GM19397 (cell line): ENCODE measurements around the gene ABCB6.
"Not testable (repeated sequence)": the region's sequence is repeated elsewhere in the genome, so short reads cannot be mapped to it uniquely, and the experiment has no call there.

Source experiments
- ATAC-seq: cut with Tn5 transposase; IDR thresholded peaks from one replicate; pipeline ENCODE4 v1.9.1; 2021; ENCODE audit warnings: mild to moderate bottlenecking, moderate library complexity; ENCODE audit not compliant: unreplicated experiment

The ABCB6 gene

GRCh38 chr2:219214141-219214540, 4.6 kb downstream of the ABCB6 start:
- ATAC-seq = no peak

DNA sequence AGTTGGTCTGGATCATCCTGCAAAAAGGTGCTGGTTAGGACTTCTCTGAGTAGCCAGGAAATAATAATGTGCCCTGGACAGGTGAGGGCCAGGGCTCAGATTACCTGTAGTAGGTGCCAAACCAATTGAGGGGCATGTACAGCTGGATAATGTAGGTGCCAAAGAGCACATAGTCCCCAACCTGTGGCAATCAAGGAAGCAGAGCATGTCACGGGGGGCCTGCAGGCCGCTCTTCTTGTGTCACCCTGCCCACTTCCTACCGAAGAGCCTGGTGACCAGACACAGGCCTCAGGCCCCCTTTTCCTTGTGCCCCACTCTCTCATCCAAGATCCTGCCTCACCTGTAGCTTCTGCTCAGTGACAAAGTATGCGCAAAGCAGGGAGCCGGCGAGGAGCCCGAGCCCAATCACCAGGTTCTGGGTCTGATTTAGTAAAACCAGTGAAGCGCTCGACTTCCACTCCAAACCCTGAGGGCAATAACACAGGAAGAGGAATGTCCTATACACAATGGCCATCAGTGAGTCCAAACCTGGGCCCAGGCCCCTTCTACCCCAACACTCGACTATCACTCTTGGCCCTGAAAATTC, 5.2 kb downstream of the ABCB6 start:
- no peak for ATAC-seq

DNA sequence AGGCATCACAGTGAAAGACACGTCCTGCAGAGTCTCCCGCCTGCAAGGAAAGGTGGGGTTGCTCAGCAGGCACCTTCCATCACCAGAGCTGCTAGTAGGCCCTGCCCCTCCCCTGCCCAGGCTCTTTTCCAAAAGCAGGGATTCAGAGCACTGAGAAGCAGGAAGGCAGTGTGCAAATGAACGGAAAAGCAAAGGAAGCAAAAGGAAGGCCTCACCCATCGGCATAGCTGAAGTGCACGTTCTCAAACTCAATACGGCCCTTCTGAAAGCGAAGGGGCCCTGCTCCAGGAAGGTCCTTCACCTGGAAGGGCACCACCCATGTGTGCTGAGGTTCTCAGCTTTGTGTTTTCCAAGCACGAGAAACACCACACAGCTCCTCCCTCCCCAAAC, 5.7 kb downstream of the ABCB6 start:
- ATAC-seq = no peak

GRCh38 chr2:219210886-219211362, 7.8 kb downstream of the ABCB6 start:
- no peak for ATAC-seq

GRCh38 chr2:219210196-219210885, 8.4 kb downstream of the ABCB6 start:
- no peak for ATAC-seq

GRCh38 chr2:219209236-219210195, 9.2 kb downstream of the ABCB6 start:
- ATAC-seq = no peak

GRCh38 chr2:219207884-219208740, 10.6 kb downstream of the ABCB6 start:
- ATAC-seq = no peak

GRCh38 chr2:219207134-219207883, 11.4 kb downstream of the ABCB6 start:
- ATAC-seq = no peak

- ATAC-seq = peak; percentile 96
Measured at GRCh38 chr2:219206328-219207133, 12.2 kb downstream of the ABCB6 start, which contains the start of gene ZFAND2B. TSS of gene ZFAND2B (plus strand) at chr2:219206782. CDS start at chr2:219206988, 206 bp downstream.

DNA sequence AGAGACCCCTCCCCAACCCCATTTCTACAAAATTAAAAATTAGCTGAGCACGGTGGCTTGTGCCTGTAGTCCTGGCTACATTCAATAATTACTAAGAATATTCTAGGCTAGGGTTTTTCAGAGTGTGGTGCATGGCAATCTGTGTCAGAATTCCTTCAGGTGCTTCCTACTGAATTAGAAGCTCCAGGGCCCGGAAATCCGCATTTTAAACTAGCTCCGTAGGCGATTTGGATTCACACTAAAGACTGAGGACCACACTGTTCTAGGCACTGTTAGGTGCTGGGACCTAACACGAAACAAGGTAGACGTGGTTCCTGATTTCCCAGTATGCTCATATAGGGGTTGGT, 12.8 kb downstream of the ABCB6 start:
- no peak for ATAC-seq

DNA sequence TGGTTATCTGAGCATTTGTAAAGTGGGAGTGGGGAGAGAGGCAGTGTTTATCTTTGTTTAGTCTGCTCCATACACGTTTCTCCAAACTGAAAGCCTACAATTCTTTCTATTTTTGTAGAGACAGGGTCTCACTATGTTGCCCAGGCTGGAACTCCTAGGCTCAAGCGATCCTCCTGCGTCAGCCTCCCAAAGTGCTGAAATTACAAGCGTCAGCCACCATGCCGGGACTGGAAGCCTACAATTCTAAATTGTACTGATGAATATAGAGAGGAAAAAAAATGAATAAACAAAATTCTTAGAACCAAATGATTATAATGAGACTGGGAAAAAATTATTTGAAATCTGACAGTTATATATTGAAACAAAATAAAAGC, 13.6 kb downstream of the ABCB6 start:
- ATAC-seq = no peak

GRCh38 chr2:219204425-219205164, 14.2 kb downstream of the ABCB6 start:
- ATAC-seq = no peak

GRCh38 chr2:219201331-219201730, 17.4 kb downstream of the ABCB6 start:
- ATAC-seq = not testable (repeated sequence)

GRCh38 chr2:219200502-219201326, 18.0 kb downstream of the ABCB6 start:
- not testable (repeated sequence) for ATAC-seq

DNA sequence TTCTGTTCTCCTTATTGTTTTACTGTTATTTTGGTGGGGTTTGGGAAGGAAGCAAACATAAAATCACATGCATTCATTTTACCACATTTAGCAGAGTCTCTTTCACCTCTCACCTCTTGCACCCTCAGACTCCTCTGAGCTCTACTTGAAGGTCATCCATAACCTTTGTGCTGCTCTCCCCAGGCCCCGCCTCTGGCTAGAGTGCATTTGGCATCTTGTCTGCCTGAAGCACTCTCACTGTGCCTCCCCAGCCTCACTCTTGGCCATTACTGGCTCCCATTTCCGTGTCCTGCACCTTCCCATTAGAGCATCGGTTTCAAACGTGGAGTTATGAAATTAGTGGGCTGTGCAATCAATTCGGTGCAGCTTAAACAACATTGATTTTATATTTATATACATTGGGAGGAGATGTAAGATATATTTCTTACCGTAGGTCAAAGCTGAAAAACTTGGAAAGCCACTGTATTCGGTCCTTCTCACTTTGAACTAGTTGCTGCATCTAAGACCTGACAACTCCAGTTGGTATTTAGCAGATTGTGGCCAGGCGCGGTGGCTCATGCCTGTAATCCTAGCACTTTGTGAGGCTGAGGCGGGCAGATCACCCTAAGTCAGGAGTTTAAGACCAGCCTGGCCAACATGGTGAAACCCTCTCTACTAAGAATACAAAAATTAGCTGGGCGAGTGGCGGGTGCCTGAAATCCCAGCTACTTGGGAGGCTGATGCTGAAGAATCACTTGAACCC, 19.1 kb downstream of the ABCB6 start:
- no peak for ATAC-seq

DNA sequence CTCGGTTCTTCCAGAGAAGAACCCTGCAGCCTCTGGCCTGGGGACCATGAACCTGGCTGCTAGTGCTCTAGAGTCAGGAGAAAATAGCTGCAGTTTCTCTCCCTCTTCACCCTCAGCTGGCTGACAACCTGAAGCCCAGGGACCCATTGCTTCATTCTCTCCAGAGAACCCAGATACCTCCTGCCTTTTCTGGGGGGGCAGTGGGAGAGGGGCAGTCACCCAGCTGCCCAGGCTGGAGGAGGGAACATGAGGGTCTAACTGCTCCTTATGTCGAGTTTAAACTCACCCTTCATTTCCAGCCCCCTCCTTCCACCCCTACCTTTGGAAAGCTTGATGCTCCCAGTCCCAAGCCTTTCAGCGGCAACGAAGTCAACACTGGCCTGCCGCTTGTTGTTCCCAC, 19.8 kb downstream of the ABCB6 start:
- ATAC-seq = no peak

DNA sequence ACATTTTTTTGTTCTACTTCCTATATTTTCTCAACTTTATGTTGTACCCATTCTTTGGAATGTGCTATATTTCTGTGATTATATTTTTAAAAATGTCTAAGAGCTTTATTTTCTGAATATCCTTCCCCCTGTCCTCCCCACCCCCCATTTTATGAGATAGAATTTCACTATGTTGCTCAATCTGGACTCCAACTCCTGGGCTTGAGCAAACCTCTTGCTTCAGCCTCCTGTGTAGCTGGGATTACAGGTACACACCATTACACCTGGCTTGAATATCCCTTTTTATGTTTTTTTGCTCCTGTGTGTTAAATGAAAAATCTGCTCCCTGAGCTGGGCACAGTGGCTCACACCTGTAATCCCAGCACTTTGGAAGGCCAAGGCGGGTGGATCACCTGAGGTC, 21.4 kb downstream of the ABCB6 start:
- ATAC-seq = no peak
